ENCODE results near the gene CTNNBL1. TPM values are rescaled to one million over a fixed set of nuclear protein-coding genes. Genes with fewer than 3 reads are reported as not detected.

Gene CTNNBL1
- total and polyA plus RNA-seq, 3 donors from 2014 or later, result 50.4 to 119 (median 61.0) TPM

DNA sequence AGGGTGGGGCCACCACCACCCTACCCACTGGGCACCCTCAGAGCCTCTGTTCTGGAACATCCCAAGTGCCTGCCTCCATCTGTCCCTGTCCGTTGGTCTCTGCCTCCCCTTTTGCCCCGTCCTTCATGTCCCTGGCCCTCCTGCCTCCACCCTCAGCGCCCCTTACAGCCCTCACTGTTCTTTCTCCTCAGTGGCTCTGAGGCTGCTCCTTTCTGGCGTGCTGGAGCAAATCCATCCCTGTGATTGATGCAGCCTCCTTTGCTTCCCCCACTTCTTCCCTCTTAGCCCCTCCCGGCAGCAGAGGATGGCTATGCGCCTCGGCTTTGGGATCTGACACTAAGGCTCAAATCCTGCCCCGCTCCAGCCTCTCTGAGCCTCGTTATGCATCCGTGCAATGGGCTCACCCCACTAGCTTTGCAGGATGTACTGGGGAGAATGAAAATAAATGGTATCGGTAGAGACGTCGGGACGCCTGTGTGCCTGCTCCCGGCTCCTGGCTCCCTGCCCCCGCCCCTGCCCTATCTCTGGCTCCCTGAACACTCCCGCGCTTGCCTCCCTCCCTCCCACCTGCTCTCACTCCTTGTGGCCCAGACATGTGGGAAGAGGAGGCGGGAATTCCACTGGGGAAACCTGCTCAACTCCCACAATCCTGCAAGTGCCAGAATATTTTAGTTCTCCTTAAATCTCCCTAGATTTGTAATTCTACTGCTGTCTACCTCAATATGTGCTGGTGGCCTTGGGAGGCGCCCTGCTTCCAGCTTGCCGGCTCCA is 222.2 kb downstream of the CTNNBL1 start:
- WGBS, 2 donors, result 3 to 13% methylated on average over 9 to 21 of the region's 21 CpGs
- peaks cover 49% of the 10 kb centered on the region for H3K4me1 ChIP-seq
- no peaks in the 10 kb centered on the region for H3K9me3 ChIP-seq
- no peaks in the 10 kb centered on the region for H3K27me3 ChIP-seq
- H3K27ac ChIP-seq, result no peak overlapping the region
- H3K36me3 ChIP-seq (ENCODE audit: low read depth, missing control alignments), result no peaks in the 10 kb centered on the region
- no peak for TF ChIP-seq POLR2A (IDR thresholded peaks at IDR 0.05)
- TF ChIP-seq, protein P1, sequence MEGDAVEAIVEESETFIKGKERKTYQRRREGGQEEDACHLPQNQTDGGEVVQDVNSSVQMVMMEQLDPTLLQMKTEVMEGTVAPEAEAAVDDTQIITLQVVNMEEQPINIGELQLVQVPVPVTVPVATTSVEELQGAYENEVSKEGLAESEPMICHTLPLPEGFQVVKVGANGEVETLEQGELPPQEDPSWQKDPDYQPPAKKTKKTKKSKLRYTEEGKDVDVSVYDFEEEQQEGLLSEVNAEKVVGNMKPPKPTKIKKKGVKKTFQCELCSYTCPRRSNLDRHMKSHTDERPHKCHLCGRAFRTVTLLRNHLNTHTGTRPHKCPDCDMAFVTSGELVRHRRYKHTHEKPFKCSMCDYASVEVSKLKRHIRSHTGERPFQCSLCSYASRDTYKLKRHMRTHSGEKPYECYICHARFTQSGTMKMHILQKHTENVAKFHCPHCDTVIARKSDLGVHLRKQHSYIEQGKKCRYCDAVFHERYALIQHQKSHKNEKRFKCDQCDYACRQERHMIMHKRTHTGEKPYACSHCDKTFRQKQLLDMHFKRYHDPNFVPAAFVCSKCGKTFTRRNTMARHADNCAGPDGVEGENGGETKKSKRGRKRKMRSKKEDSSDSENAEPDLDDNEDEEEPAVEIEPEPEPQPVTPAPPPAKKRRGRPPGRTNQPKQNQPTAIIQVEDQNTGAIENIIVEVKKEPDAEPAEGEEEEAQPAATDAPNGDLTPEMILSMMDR (IDR thresholded peaks at IDR 0.05), result no peak
- peak; percentile 89 for DNase-seq
- intact Hi-C loops (cut with DNase I; ENCODE audit: low total_unique reads), result no loop called here
- no peak overlapping the region for H3K4me3 ChIP-seq

DNA sequence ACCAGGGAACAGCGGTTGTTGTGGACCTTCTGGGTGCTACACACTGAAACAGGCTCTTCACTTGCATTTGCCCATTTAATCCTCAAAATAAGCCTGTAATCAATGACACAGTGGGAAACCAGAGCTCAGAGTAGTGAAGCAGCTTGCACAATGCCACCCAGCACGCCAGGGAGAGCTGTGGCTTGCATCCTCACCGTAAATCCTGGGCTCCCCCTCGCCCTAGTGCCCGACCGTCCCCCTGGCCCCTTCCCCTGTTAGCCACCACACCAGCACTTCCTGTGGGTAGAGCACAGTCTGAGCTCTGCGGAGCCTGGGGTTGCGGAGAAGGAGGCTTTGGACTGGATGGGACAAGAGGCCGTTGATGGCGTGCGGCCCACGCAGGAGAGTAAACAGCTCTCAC is 223.6 kb downstream of the CTNNBL1 start:
- DNase-seq, result no peak
- Histone ChIP-seq H3K27me3 (no peaks in the 10 kb centered on the region), H3K4me1 (peaks cover 45% of the 10 kb centered on the region), H3K9me3 (no peaks in the 10 kb centered on the region), H3K4me3 (no peak overlapping the region), H3K27ac (no peak overlapping the region), H3K36me3 (ENCODE audit: low read depth, missing control alignments) (no peaks in the 10 kb centered on the region)
- intact Hi-C loops (cut with DNase I; ENCODE audit: low total_unique reads), result no loop called here
- TF ChIP-seq, protein P1 (IDR thresholded peaks at IDR 0.05), result no peak
- TF ChIP-seq POLR2A (IDR thresholded peaks at IDR 0.05), result no peak
- WGBS, 2 donors, result 79 to 84% methylated on average over 12 of the region's 12 CpGs

DNA sequence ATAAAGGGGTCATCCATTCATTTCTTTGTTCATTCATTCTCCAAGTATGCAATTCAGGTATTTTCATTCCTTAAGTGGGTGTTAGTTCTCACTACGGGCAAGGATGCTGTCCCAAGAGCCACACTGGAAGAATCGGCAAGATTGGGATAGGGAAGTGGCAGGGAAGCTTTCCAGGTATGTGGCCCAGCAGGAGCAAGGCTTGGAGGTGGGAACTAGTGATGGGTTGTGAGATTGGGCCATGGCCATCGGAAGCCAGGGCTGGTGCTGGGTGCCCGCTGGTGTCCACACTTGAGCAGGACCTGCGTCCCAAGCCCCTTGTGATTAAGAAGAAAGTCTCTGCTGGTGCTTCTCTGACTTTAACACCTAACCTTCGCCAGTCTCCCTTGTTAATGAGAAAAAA is 224.2 kb downstream of the CTNNBL1 start:
- H3K36me3 ChIP-seq (ENCODE audit: low read depth, missing control alignments), result no peaks in the 10 kb centered on the region
- H3K4me3 ChIP-seq, result no peak overlapping the region
- no peaks in the 10 kb centered on the region for H3K9me3 ChIP-seq
- DNase-seq, result no peak
- no peaks in the 10 kb centered on the region for H3K27me3 ChIP-seq
- TF ChIP-seq, protein P1 (IDR thresholded peaks at IDR 0.05), result no peak
- TF ChIP-seq POLR2A (IDR thresholded peaks at IDR 0.05), result no peak
- H3K27ac ChIP-seq, result no peak overlapping the region
- 86 to 95% methylated on average over 6 of the region's 6 CpGs for WGBS, 2 donors
- intact Hi-C loops (cut with DNase I; ENCODE audit: low total_unique reads), result no loop called here
- H3K4me1 ChIP-seq, result peaks cover 40% of the 10 kb centered on the region

DNA sequence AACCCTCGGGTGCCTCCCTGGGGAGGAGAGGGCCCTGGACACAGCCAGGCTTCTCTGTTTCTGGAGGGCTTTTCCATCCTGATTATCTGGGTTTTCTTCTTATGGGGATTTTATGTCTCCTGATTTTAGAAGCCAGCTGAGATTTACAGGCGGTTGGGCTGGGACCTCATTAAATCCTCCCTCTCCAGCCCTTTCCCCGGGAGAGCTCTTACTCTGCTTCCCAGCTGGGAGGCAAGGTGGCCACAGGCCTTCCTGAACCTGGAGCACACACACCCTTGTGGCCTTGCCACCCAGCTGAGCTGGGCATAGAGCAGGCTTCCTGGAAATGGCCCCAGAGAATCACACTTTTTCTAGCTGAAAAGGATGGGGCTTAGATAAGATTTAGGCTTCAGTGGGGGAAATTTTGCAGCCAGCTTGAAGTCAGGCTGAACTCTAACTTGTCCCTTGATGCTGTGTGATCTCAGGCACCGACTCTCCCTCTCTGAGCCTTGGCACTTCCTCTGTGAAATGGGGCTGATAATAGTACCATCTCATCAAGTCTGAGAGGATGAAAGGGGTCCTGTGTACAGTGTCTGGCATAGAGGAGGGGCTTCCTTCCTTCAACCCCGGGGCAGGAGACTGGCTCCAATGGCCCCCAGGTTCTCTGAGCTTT is 225.7 kb downstream of the CTNNBL1 start:
- Histone ChIP-seq H3K27me3 (no peaks in the 10 kb centered on the region), H3K27ac (no peak overlapping the region), H3K9me3 (no peaks in the 10 kb centered on the region), H3K4me3 (no peak overlapping the region), H3K4me1 (peaks cover 31% of the 10 kb centered on the region), H3K36me3 (ENCODE audit: low read depth, missing control alignments) (no peaks in the 10 kb centered on the region)
- DNase-seq, result no peak
- no peak for TF ChIP-seq POLR2A (IDR thresholded peaks at IDR 0.05)
- TF ChIP-seq, protein P1 (IDR thresholded peaks at IDR 0.05), result no peak
- intact Hi-C loops (cut with DNase I; ENCODE audit: low total_unique reads), result no loop called here
- 51 to 67% methylated on average over 5 of the region's 5 CpGs for WGBS, 2 donors

Data from testis (tissue), 3 donors.